Effector CD4-positive, alpha-beta T cell (primary cell): Measurements from ENCODE around the gene HERC2.

Source experiments
- DNase-seq: peaks from one replicate; pipeline ENCODE4 v3.0.0-alpha.2; 2020

HERC2 gene

GRCh38 chr15:28094732-28095521 is 227.1 kb downstream of the HERC2 start:
- DNase-seq: no peak

DNA sequence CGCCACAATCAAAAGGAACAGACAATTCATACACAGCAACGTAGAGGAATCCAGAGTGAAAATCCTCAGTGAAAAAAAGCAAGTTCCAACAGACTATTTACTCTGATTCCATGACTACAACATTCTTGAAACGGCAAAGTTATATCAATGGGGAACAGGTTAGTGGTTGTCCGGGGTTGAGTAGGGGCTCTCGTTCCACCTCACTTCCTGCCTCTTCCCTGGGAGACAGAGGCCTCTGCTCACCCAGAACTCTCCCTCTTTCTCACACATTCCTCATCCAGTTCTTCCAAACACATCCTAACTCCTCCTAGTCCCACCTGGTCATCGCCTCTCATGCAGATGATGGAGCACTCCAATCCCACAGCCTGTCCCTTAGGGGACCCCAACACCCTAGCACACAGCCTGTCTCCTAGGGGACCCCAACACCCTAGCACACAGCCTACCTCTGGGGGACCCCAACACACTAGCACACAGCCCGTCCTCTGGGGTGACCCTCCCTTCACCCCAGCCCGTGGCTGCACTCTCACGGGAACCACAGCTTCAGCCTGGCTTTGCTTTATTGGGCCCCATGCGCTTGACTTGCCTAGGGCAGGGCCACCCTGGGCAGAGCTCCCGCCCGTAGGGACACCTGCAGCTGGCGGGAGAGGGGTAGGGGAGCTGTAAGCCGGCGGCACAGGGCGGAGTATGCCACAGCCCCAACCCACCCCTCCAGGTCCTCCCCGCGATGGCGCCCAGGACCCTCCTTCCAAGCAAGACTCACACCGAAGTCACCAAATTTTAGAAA is 228.0 kb downstream of the HERC2 start:
- no peak for DNase-seq

DNA sequence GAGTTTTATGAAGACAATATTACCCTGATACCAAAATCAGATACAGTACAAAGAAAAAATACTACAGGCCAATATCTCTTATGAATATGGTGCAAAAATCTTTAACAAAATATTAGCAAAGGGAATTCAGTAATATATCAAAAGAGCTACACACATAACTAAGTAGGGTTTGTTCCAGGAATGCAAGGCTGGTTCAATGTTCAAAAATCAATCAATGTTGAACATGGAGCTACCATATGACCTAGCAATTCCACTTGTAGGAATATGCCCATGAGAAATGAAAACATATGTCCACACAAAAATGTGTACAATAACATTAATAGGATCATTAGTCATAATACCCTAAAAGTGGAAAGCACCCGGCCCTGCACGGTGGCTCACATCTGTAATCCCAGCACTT is 230.7 kb downstream of the HERC2 start:
- no peak for DNase-seq

GRCh38 chr15:28086175-28086703 is 235.7 kb downstream of the HERC2 start:
- peak; percentile 44 for DNase-seq

- DNase-seq: no peak
Observed at GRCh38 chr15:28085489-28086174, 236.3 kb downstream of the HERC2 start.

DNA sequence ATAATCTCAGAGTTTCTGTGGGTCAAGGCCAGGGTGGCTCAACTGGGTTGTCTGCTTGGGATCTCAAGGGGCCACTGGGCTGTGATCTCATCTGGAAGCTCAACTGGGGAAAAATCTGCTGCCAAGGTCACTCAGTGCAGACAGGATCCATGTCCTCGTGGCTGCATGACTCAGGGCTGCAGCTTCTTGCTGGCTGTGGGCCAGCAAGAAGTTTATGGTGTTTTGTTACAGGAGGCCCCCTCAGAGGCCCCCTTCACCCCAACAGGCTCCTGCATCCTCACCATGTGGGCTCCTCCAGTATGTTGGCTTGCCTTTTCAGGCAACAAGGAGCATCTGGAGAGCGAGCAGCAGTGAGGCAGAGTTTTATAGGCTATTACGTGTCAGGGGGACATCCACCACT is 237.4 kb downstream of the HERC2 start:
- no peak for DNase-seq

DNA sequence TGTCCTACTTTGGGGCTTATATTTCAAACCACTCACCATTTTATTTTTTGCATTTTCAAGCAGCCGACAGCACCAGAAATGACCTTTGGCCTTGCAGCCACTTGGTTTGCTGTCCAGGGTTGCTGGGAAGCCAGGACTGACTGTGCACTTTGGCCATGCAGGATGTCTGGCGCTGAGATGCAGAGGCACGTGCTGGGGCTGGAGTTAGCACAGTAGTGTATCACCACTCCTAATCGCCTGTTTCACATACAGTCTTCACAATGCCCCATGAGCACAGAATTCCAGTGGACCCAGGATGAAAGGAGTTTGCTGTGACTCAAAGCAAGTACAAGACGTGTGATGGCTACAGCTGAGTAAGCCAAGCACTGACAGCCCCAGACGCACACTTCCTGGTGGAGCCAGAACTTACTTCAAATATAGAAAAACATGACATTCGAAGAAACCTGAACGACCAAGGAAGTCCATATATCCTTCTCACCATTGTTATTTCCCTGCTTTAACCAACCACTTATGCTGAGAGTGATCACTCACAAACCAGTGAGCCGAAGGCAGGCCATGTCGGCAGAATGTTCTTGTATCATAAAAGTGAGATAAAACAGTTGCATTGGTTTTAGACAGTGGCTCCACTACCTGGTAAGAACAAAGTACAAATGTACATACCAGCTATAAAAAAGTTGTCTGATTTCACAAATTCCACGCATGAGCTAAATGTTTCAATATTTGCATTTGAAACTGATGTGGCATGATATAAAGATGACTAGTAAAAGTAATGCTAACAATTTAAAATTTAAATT is 238.9 kb downstream of the HERC2 start:
- no peak for DNase-seq

DNA sequence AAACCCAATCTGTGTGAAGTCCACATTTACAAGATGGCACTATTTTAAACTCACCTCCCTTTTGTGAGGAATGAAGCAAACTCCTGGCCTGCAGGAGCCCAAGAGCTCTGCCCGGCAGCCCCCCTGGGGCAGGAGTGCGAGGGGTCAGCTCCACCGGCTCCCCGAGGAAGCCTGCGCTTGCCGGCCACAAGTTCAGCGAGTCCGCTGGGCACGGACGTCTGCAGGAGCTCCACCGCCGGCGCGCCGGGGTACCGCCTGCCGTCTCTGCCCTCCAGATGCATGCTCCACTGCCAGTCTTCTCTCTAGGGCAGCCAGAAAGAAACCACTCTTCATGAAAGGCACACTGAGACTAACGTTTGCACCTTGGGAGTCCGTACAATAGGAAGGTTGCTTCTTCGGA is 240.4 kb downstream of the HERC2 start:
- no peak for DNase-seq

DNA sequence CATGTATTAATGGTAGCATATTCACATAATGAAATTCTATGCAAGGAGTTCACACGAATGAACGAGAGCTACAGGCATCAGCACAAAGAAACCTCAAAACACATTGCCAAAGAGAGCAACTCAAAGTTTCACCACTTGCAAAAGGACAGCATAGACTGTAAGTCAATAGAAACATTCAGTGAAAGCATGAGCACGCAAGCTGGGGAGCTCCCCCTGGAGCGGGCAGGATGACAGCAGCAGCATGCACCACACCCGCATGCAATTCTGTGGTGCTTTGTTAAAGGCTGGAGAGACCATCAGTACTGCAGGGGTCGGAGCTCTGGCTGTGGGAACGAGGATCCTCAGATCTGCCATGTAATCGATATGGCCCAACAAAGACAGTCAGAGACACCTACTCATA is 241.6 kb downstream of the HERC2 start:
- no peak for DNase-seq

GRCh38 chr15:28079313-28079969 is 242.5 kb downstream of the HERC2 start:
- no peak for DNase-seq

DNA sequence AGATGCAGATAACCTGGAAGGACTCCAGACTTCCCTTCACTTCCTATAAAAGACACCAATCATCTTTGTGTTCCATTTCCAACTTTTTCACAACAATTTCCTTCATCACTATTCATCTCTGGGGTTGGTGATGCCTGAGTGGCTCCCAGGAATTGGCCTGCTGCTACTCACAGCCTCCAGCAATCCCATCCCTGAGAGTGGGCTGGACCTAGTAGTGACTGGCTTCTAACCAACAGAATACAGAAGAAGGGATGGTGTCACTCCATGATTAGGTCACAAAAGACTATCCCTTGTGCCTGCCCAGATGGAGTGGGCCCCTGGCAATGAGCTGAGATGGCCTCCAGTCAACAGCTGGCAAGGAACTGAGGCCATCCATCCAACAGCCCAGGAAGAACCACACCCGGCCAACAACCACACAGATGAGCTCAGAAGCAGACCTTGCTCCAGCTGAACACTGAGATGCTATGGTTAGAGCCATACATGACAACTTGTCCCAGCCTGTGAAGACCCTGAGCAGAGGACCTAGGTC is 243.7 kb downstream of the HERC2 start:
- DNase-seq: no peak

DNA sequence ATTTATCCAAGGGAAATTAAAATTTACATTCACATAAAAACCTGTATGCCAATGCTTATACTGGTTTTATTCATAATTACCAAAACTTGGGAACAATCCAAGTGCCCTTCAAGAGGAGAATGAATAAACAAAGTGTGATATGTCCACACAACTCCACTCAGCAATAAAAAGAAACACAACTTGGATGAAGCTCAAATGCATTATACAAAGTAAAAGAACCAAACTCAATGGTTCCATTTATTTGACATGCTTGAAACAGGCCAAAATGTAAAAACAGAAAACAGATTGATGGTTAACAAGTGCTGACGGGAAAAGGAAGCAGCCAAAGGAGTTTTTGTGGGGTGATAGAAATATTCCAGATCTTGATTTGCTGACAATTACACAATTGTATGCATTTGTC is 246.4 kb downstream of the HERC2 start:
- DNase-seq: no peak

DNA sequence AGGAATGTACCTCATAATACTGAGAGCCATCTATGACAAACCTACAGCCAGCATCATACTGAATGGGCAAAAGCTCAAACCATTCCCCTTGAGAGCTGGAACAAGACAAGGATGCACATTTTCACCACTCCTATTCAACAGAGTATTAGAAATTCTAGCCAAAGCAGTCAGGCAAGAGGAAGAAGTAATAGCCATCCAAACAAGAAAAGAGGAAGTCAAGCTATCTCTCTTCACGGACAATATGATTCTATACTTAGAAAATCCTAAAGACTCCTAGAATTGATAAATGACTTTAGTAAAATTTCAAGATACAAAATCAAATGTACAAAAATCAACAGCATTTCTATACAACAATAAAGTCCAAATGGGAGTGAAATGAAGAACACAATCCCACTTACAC is 253.0 kb downstream of the HERC2 start:
- no peak for DNase-seq

GRCh38 chr15:28066231-28066630 is 255.7 kb downstream of the HERC2 start:
- no peak for DNase-seq
